OCI-LY1 (cell line): ENCODE results near the gene DYSF.

ENCODE experiments used
- H2AFZ ChIP-seq: fragments of 200-600 bp; sonication (generic), shearing (Covaris generic); 2 replicates; pipeline ENCODE4 v1.6.0; 2014; ENCODE audit warnings: antibody characterized with exemption, mild to moderate bottlenecking, low read length
- H3F3A ChIP-seq: fragments of 200-600 bp; sonication (generic), shearing (Covaris generic); 2 replicates; pipeline ENCODE4 v1.6.0; 2014; ENCODE audit warnings: mild to moderate bottlenecking, antibody characterized with exemption, low read length, moderate library complexity; ENCODE audit not compliant: insufficient read depth
- H3K27ac ChIP-seq: fragments of 200-600 bp; sonication (generic); 2 replicates; pipeline ENCODE4 v1.5.1; 2014; ENCODE audit warnings: low read length, mixed run types, mild to moderate bottlenecking, low read depth; ENCODE audit not compliant: poor library complexity, severe bottlenecking
- H3K27me3 ChIP-seq: fragments of 200-600 bp; sonication (generic); 2 replicates; pipeline ENCODE4 v1.6.0; 2014; ENCODE audit warnings: antibody characterized with exemption, mild to moderate bottlenecking, low read length, moderate library complexity; ENCODE audit not compliant: insufficient read depth
- H3K36me3 ChIP-seq: fragments of 200-600 bp; sonication (generic); 2 replicates; pipeline ENCODE4 v1.6.1; 2014; ENCODE audit warnings: mild to moderate bottlenecking, antibody characterized with exemption, low read length, moderate library complexity, mixed read lengths; ENCODE audit not compliant: insufficient read depth
- H3K4me1 ChIP-seq: fragments of 200-600 bp; sonication (generic); 2 replicates; pipeline ENCODE4 v1.5.1; 2014; ENCODE audit warnings: mild to moderate bottlenecking, low read length, moderate library complexity; ENCODE audit not compliant: insufficient read depth, severe bottlenecking
- H3K4me2 ChIP-seq: fragments of 200-600 bp; sonication (generic), shearing (Covaris generic); 2 replicates; pipeline ENCODE4 v1.6.1; 2014; ENCODE audit warnings: low read length
- H3K4me3 ChIP-seq: fragments of 200-600 bp; sonication (generic); 2 replicates; pipeline ENCODE4 v1.5.1; 2014; ENCODE audit warnings: low read length, low read depth, mild to moderate bottlenecking, mixed read lengths; ENCODE audit not compliant: poor library complexity, severe bottlenecking
- H3K79me2 ChIP-seq: fragments of 200-600 bp; shearing (Covaris generic); 2 replicates; pipeline ENCODE4 v1.6.1; 2016; ENCODE audit warnings: mixed run types, low read length, mixed read lengths; ENCODE audit not compliant: insufficient read depth
- H3K9ac ChIP-seq: fragments of 200-600 bp; sonication (generic), shearing (Covaris generic); 2 replicates; pipeline ENCODE4 v1.6.1; 2014; ENCODE audit warnings: mild to moderate bottlenecking, low read length, mixed read lengths
- H3K9me2 ChIP-seq: fragments of 200-600 bp; sonication (generic), shearing (Covaris generic); 2 replicates; pipeline ENCODE4 v1.6.1; 2014; ENCODE audit warnings: low read depth, mild to moderate bottlenecking, low read length, mixed read lengths
- H3K9me3 ChIP-seq: fragments of 200-600 bp; shearing (Covaris generic); 2 replicates; pipeline ENCODE4 v1.6.1; 2014; ENCODE audit warnings: low read length, mixed read lengths
- H4K20me1 ChIP-seq: fragments of 200-600 bp; sonication (generic), shearing (Covaris generic); 2 replicates; pipeline ENCODE4 v1.6.0; 2016; ENCODE audit warnings: mild to moderate bottlenecking, low read length; ENCODE audit not compliant: insufficient read depth
- CTCF ChIP-seq: fragments of 200-600 bp; sonication (generic), shearing (Covaris generic); IDR thresholded peaks from 2 replicates; pipeline ENCODE4 v1.5.1; 2017; ENCODE audit warnings: mild to moderate bottlenecking, antibody characterized with exemption, low read length, moderate library complexity, mixed read lengths
- EZH2 ChIP-seq: fragments of 200-600 bp; sonication (generic), shearing (Covaris generic); IDR thresholded peaks from 2 replicates; pipeline ENCODE4 v1.8.0; 2017; ENCODE audit warnings: borderline replicate concordance, mixed run types, mild to moderate bottlenecking, antibody characterized with exemption, low read length, moderate library complexity, mixed read lengths

Gene DYSF

DNA sequence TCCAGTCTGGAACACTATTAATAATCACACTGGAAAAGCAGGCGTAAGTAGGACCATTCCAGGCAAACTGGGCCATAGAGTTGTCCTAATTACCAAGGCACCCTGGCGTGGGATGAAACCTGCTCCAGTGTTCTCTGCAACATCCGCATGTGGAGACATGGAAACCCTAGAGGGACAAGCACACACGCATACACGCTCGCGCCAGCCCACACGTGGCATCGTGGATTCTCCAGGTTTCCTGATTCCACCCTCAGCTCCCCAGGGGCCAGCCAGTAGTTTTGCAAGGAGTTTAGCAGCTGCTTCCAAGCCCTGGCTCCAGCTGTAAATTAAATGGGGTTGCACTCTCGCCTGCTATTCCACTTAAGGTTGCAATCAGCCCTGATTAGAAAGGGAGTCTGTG, 127.7 kb downstream of the DYSF start:
- Histone ChIP-seq H3K27me3 (no peaks in the 10 kb centered on the region), H4K20me1 (no peaks in the 10 kb centered on the region), H3K27ac (no peak overlapping the region), H3K9ac (no peak overlapping the region), H2AFZ (no peak overlapping the region), H3F3A (no peaks in the 10 kb centered on the region), H3K4me3 (no peak overlapping the region), H3K9me3 (no peaks in the 10 kb centered on the region), H3K4me2 (no peak overlapping the region), H3K9me2 (no peaks in the 10 kb centered on the region), H3K36me3 (no peaks in the 10 kb centered on the region), H3K4me1 (no peaks in the 10 kb centered on the region), H3K79me2 (no peaks in the 10 kb centered on the region)
- TF ChIP-seq CTCF, result no peak
- TF ChIP-seq EZH2, result no peak

GRCh38 chr2:71583876-71584275, 130.5 kb downstream of the DYSF start:
- no peak overlapping the region for H2AFZ ChIP-seq
- H3K27ac ChIP-seq, result no peak overlapping the region
- no peak overlapping the region for H3K4me2 ChIP-seq
- H3K9me2 ChIP-seq, result no peaks in the 10 kb centered on the region
- H3K79me2 ChIP-seq, result no peaks in the 10 kb centered on the region
- TF ChIP-seq CTCF (no peak), EZH2 (no peak)
- H3K27me3 ChIP-seq, result no peaks in the 10 kb centered on the region
- H3K4me1 ChIP-seq, result no peaks in the 10 kb centered on the region
- H4K20me1 ChIP-seq, result no peaks in the 10 kb centered on the region
- no peak overlapping the region for H3K4me3 ChIP-seq
- H3F3A ChIP-seq, result no peaks in the 10 kb centered on the region
- H3K36me3 ChIP-seq, result no peaks in the 10 kb centered on the region
- H3K9me3 ChIP-seq, result no peaks in the 10 kb centered on the region
- no peak overlapping the region for H3K9ac ChIP-seq

DNA sequence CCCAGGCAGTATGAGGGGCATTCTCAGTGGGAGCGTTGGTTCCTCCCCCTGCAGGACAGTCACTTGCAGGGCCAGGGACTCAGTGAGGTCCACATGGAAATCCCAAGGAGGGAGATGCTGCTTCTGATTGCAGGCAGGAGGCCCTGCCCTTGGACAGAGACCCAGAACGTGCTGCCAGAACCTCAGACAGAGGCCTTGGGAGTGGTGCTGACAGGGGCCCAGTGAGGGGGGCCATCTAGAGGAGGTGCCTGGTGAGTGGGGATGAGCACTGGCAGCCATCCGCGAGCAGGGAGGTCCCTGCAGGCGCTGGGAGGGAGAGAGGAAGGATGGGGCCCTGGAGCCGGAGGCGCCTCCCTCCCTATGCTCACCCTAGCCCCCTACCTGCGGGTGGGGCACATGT, 133.1 kb downstream of the DYSF start:
- Histone ChIP-seq H3F3A (no peaks in the 10 kb centered on the region), H3K4me2 (no peak overlapping the region), H3K27ac (no peak overlapping the region), H3K27me3 (no peaks in the 10 kb centered on the region), H2AFZ (no peak overlapping the region), H3K9me2 (no peaks in the 10 kb centered on the region), H3K4me3 (no peak overlapping the region), H4K20me1 (no peaks in the 10 kb centered on the region), H3K9me3 (no peaks in the 10 kb centered on the region), H3K4me1 (no peaks in the 10 kb centered on the region), H3K79me2 (no peaks in the 10 kb centered on the region), H3K9ac (no peak overlapping the region), H3K36me3 (no peaks in the 10 kb centered on the region)
- TF ChIP-seq CTCF (no peak), EZH2 (no peak)
